Stimulated activated CD4-positive, alpha-beta T cell treated with anti-CD3 and anti-CD28 coated beads, Interleukin-1b, Interleukin-23, amount 100 ng/mL, for 1 hour (primary cell): ENCODE measurements around the gene SYNGAP1.
"Not testable (repeated sequence)": the region's sequence is repeated elsewhere in the genome, so short reads cannot be mapped to it uniquely, and the experiment has no call there.

ENCODE experiments used
- DNase-seq, 2 donors: peaks; one replicate each; pipeline ENCODE4 v3.0.0-alpha.2; 2020; ENCODE audit warnings: low read depth in 2 of 2

The SYNGAP1 gene

DNA sequence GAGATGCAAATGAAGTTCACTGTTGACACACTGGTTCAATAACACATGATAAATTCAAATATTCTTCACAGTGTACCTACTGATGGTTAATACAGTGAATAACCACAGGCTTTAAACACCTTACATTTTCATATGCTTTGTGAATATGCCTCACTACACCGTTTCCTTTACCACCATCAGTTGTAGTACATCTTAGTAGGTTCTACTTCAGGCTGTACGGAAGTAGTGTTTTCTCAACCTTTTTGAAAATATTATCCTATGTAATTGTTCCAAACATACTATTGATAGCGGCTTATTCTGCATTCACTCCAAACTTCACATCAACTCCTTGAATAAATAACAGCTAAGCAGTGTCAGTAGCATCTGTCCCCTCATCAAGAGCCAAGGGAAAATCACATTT is 49.8 kb downstream of the SYNGAP1 start:
- no peak for DNase-seq

- DNase-seq, result no peak
Measured at GRCh38 chr6:33477864-33478263, 58.0 kb downstream of the SYNGAP1 start.

DNA sequence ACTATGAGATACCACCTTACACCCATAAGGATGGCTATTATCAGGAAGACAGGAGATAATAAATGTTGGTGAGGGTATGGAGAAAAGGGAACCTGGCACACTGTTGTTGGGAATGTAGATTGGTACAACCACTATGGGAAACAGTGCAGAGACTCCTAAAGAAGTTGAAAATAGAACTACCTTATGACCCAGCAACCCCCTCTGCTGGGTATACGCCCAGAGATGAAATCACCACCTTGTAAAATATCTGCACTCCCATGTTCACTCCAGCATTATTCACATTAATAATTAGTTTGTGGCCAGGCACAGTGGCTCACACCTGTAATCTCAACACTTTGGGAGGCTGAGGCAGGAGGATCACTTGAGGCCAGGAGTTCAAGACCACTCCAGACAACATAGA is 61.3 kb downstream of the SYNGAP1 start:
- DNase-seq, result no peak

DNA sequence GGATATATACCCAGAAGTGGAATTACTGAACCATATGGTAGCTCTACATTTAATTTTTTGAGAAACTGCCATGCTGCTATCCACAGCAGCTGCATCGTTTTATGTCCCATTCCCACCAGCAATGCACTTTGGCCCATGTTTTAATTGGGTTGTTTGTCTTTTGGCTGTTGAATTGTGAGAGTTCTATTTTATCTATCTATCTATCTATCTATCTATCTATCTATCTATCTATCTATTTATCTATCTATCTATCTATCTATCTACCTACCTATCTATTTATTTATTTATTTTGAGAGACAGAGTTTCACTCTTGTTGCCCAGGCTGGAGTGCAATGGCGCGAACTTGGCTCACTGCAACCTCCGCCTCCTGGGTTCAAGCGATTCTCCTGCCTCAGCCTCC is 62.8 kb downstream of the SYNGAP1 start:
- not testable (repeated sequence) for DNase-seq

GRCh38 chr6:33483678-33484077 is 63.8 kb downstream of the SYNGAP1 start:
- DNase-seq, result no peak

DNA sequence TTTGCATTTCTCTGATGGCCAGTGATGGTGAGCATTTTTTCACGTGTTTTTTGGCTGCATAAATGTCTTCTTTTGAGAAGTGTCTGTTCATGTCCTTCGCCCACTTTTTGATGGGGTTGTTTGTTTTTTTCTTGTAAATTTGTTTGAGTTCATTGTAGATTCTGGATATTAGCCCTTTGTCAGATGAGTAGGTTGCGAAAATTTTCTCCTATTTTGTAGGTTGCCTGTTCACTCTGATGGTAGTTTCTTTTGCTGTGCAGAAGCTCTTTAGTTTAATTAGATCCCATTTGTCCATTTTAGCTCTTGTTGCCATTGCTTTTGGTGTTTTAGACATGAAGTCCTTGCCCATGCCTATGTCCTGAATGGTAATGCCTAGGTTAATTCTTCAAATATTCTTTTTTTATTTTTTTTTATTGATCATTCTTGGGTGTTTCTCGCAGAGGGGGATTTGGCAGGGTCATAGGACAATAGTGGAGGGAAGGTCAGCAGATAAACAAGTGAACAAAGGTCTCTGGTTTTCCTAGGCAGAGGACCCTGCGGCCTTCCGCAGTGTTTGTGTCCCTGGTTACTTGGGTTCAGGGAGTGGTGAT is 64.9 kb downstream of the SYNGAP1 start:
- DNase-seq, result not testable (repeated sequence)

GRCh38 chr6:33485680-33486079 is 65.8 kb downstream of the SYNGAP1 start:
- DNase-seq, result not testable (repeated sequence)

DNA sequence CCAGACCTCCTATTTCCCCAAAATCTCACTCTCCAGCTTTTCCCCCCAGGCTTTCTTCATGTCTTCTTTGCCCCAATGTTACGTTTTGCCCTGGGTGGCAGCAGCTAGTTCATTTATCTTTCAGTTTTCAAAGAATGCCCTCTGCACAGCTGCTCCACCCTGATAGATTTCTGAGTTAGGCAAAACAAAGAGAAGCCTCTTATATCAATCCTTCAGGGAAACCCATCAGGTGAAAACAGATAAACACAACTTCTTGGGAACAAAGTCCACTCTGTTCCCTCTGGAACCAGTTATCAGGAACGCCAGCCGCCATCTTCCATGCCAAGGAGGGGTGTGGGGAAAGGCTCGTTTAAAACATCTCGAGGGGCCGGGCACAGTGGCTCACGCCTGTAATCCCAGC is 68.5 kb downstream of the SYNGAP1 start:
- no peak for DNase-seq

GRCh38 chr6:33490198-33490597 is 70.3 kb downstream of the SYNGAP1 start:
- no peak for DNase-seq

GRCh38 chr6:33490621-33491020 is 70.8 kb downstream of the SYNGAP1 start:
- DNase-seq, result no peak

GRCh38 chr6:33492093-33492492 is 72.2 kb downstream of the SYNGAP1 start:
- DNase-seq, result no peak

DNA sequence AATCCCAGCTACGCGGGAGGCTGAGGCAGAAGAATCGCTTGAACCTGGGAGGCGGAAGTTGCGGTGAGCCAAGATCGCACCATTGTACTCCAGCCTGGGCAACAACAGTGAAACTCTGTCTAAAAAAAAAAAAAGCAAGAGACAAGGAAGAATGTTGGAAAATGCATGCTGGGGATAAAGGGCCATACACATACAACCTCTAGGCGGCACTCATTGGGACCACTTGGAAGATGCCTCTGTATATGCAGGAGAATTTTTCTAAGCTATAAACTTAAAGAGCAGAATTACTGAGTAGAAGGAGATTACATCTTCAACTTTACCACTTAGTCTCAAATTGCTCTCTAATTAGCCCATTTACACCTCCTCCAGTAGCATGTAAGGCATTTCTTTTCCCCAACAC is 77.3 kb downstream of the SYNGAP1 start:
- no peak for DNase-seq

- DNase-seq, result no peak
Measured at GRCh38 chr6:33502486-33502885, 82.6 kb downstream of the SYNGAP1 start.

DNA sequence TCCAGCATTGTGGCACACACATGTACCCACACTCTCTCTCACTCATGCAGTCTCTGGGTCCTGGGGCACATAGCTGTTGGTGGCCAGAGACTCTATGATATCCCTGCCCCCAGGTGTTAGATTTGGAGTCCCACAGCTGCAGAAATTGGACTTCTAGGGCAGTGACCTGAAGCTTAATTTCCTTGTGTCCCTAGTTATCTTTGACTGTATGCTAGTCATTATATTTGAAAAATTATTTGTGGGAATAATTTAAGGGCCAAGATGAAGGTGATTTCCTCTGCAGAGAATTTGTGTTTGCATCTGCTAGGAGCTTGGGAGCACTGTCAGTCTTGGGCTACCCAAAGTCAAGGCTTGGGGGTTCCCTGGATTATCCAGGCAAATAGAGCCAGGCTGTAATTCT is 84.6 kb downstream of the SYNGAP1 start:
- no peak for DNase-seq
